NCI-H1105 treated with DMSO at 0.1 percent for 48 hours (cell line): ENCODE data around the gene SLC35C1.
"Not testable (repeated sequence)": the region's sequence is repeated elsewhere in the genome, so short reads cannot be mapped to it uniquely, and the experiment has no call there.

Experiments
- DNase-seq: peaks from one replicate; lab custom pipeline; 2025; lab: John Stamatoyannopoulos, UW

SLC35C1 gene

GRCh38 chr11:45811109-45811435 is 6.1 kb downstream of the SLC35C1 start:
- DNase-seq = no peak

GRCh38 chr11:45811571-45812290 is 6.8 kb downstream of the SLC35C1 start:
- DNase-seq = no peak

DNA sequence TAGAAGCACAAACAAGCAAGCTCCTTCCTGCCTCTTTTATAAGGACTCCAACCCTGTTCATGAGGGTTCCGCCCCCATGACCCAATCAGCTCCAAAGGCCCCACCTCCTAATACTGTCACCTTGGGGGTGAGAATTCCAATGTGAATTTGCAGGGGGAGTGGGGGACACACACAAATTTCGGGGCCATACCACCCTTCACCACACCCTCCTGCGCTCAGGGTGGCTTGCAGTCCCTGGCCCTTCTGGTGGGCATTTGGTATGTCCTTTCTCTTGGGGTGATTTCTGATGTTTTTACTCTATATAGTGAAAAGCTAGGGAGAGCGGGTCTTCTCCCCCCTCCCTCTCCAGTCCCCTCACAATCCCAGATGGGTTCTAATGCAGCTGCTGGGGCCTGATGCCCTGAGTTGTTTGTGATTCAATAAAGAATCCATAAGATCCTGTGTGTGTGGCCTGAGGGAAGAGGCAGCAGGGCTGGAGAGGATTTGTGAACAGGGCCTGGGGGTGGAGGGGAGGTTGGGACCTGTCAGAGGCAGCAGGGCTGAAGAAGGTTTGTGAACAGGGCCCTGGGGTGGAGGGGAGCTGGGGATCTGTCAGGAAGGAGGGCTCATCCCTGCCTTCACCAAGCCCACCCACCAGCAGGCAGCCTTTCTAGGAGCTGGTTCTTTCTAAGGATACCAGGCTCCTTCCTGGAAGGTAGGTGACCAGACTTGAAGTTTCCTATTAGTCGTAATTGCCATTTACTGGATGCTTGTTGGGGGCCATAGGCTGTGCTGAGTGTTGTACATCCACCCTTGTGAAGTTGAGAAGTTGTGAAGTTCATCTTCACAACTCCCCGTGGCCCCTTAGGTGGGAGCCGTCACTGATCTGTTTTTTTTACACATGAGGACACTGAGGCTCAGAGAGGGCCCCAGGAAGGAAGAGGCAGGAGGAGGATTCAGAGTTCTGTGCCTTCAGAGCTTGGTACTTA is 7.9 kb downstream of the SLC35C1 start:
- no peak for DNase-seq

DNA sequence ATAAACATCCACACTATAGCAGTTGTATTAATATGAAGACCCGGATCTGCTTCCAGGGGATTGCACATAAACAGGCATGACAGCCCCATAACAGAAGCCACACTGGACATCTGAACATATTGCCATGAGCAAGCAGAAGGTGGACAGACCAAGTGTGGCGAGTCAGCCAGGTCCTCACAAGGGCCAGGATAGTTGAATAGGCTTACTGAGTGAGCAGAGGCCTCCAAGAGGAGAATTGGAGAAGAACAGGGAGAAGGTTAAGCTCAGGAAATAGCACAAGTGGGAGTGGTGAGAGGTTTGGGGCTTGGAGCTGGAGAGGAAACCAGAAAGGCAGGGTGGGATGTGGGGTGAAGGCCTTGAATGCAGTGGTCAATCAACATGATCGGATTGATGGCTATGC is 10.8 kb downstream of the SLC35C1 start:
- DNase-seq = no peak

- DNase-seq = no peak
Observed at GRCh38 chr11:45816614-45817013, 11.7 kb downstream of the SLC35C1 start.

- DNase-seq = no peak
Observed at GRCh38 chr11:45817191-45817590, 12.2 kb downstream of the SLC35C1 start.

DNA sequence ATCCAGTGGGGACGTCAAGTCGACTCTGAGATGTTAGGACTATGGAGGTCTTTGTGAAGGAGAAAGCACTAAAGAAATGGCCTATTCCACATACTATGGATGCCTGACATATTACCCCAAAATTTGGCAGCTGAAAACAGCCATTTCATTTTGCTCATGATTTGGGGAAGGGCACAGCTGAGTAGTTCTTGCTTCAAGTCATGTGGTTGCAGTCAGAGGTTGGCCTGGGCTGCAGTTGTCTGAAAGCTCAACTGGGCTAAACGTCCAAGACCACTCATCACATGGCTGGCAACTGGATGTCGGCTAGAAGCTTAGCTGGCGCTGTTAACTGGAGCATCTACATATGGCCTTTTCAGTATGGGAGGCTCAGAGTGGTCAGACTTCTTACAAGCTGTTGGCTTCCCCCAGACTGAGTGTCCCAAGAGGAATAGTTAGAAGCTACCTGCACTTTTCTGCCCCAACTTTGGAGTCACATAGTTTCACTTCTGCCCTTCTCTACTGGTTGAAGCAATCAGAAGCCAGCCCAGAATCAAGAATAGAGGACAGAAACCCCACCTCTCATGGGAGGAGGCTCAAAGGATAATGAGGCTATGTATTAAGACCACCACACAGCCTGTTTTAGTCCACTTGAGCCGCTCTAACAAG is 14.1 kb downstream of the SLC35C1 start:
- no peak for DNase-seq

DNA sequence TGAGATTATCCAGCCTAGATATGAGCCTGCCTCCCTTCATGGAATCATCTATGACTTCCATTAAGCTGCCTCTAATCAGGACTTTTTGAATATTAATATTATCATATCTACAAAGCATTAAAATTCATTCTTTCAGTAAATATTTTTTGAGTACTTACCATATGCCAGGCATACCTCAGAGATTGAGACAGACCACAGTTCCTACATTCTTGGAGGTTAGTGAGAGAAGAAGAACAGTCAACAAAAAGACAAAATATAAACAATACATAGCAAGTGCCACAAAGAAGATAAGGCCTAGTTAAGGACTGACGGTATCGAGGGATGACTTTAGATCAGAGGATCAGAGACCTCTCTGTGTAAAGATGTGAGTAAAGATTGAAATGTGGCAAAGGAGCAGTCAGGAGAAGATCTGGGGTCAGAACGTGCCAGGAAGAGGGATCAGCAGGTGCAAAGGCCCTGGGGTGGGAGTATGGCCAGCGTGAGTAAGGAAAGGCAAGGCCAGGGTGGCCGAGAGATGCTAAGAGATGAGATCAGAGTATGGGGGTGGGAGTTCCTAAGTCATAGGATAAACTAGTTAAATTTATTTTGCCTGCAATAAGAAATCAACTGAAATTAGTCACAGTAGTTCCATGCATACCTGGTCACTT is 15.4 kb downstream of the SLC35C1 start:
- DNase-seq = no peak

- DNase-seq = not testable (repeated sequence)
Observed at GRCh38 chr11:45826492-45826891, 21.5 kb downstream of the SLC35C1 start.

- no peak for DNase-seq
Observed at GRCh38 chr11:45827123-45827522, 22.2 kb downstream of the SLC35C1 start.

- DNase-seq = no peak
Observed at GRCh38 chr11:45828996-45829395, 24.0 kb downstream of the SLC35C1 start.

GRCh38 chr11:45830596-45830995 is 25.6 kb downstream of the SLC35C1 start:
- no peak for DNase-seq

GRCh38 chr11:45832811-45833441 is 28.0 kb downstream of the SLC35C1 start:
- no peak for DNase-seq

GRCh38 chr11:45833761-45834160 is 28.8 kb downstream of the SLC35C1 start:
- no peak for DNase-seq

DNA sequence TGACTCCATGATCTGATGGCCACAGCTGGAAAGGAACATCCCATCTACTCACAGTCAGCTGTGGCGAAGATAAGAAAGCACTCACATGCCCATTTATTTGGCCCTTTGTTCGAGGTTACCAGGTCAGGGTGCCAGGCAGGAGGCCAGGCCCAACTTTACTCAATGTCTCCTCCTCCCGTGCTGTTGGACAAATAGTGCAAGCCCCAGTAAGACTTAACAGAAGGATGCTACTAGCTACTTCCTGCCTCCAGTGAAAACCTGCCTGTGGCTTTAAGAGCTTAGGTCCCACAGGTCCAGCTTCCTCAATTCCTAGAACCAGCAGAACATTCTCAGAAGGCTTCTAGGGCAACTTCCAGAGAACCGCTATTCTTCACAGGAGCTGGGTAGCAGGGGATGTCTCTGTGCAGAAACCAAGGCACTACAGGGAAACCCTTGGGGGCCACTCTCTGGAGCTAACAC is 29.4 kb downstream of the SLC35C1 start:
- no peak for DNase-seq

GRCh38 chr11:45839204-45839603 is 34.3 kb downstream of the SLC35C1 start:
- DNase-seq = no peak

- DNase-seq = not testable (repeated sequence)
Observed at GRCh38 chr11:45840251-45840650, 35.3 kb downstream of the SLC35C1 start.

DNA sequence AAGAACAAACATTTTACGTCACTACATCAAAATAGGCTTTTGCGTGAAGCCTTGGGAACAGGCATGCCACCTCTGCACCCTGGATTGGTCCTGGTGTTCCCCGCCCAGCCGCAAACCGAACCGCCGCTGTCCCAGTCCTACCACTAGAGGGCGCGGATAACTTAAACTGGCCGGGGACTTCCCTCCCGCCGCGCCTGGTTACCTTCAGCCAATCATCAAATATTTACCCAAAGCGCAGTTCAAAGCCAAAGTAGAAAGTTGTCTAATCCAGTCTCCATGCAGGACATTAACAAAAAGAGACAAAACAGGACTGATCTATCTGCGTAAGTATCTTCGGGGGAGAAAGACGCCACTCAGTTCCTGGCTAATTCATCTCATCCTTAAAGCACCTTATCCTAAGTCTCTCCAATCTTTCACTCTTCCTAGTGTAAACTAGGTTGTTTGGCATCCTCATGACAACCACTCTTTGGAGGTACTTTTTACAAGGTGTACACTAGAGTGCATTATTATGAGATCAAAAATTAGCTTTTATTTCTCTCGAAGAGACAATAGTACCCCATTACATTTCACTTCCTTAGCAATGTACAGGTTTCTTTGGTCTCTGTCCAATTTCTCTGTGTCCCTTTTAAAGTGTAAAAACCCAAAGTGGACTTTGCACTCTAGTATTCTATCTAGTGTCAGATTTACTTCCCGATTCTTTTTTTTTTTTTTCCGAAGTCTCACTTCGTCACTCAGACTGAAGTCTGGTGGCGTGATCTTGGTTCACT is 38.4 kb downstream of the SLC35C1 start:
- peak; percentile 89 for DNase-seq

DNA sequence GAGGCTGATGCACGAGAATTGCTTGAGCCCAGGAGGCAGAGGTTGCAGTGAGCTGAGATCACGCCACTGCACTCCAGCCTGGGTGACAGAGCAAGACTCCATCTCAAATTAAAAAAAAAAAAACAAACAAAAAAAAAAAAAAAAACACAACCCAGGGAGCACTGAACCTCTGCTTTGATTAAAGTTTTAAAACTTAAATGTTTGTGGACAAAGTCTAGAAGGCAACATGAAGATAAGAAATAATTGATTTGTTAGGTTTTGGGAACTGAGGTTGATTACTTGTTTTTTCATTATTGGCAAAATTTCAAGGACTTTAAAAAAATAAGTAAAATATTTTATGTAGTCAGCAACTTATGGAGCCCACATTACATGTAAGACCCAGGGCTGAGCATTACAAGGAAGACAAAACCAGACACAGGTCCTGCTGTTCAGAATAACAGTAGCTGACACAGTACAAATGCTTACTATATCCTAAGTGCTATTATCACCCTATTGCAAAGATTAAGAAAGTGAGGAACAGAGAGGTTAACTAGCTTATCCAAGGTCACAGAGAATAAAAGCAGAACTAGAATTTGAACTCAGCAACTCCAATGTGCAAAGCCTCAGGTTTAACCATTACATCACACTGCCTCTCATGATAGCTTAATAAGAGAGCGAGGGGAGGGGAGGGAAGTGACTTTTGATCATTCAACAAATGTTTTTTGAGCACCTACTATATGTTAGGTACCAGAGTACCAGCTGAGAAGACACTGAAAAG is 40.1 kb downstream of the SLC35C1 start:
- no peak for DNase-seq

DNA sequence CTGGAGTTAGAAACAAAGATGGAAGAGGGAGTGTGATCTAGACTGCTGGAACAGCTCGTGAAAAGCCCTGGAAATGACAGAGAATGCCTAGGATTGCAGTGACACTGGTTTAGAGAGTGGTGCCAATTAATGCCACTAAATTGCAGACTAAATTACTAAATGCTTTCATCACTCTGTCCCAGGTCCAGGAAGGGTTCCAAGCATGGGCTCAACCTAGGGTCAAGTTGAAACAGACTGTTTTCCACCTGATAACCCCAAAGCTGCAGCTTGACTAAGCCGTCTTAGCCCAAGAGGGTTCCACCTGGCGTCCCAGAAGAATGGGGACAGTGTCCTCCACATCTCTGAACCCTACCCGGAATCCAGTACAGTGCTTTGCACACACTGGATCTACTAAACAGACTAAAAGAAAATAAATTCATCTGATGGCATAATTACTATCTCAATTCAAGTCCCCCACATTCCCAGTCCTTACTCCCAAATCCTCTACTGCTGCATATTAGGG is 41.3 kb downstream of the SLC35C1 start:
- no peak for DNase-seq
